DOHH2 (cell line): ENCODE measurements around the gene TUBB3.

Experiments used
- H3F3A ChIP-seq: fragments of 200-600 bp; sonication (generic), shearing (Covaris generic); 2 replicates; pipeline ENCODE4 v1.6.0; 2016; ENCODE audit warnings: antibody characterized with exemption, mild to moderate bottlenecking; ENCODE audit not compliant: control insufficient read depth, insufficient read depth
- H3K27ac ChIP-seq: fragments of 200-600 bp; sonication (generic); 2 replicates; pipeline ENCODE4 v1.5.1; 2014; ENCODE audit warnings: low read depth, mild to moderate bottlenecking, low read length, moderate library complexity
- H3K27me3 ChIP-seq: fragments of 200-600 bp; sonication (generic); 2 replicates; pipeline ENCODE4 v1.6.1; 2014; ENCODE audit warnings: mild to moderate bottlenecking, low read length, mixed read lengths; ENCODE audit not compliant: control insufficient read depth
- H3K36me3 ChIP-seq: fragments of 200-600 bp; sonication (generic); 2 replicates; pipeline ENCODE4 v1.6.1; 2014; ENCODE audit warnings: mild to moderate bottlenecking, low read length, moderate library complexity, mixed read lengths; ENCODE audit not compliant: control insufficient read depth
- H3K4me1 ChIP-seq: fragments of 200-600 bp; sonication (generic); 2 replicates; pipeline ENCODE4 v1.6.1; 2014; ENCODE audit warnings: mild to moderate bottlenecking, low read length, mixed read lengths; ENCODE audit not compliant: control insufficient read depth
- H3K4me2 ChIP-seq: fragments of 200-600 bp; sonication (generic); 2 replicates; pipeline ENCODE4 v1.6.0; 2014; ENCODE audit warnings: mild to moderate bottlenecking, low read length, moderate library complexity
- H3K4me3 ChIP-seq: fragments of 200-600 bp; sonication (generic); 2 replicates; pipeline ENCODE4 v1.5.1; 2014; ENCODE audit warnings: mild to moderate bottlenecking, low read length, mixed read lengths
- H3K79me2 ChIP-seq: fragments of 200-600 bp; sonication (generic); 2 replicates; pipeline ENCODE4 v1.6.1; 2014; ENCODE audit warnings: mild to moderate bottlenecking, low read length, mixed read lengths; ENCODE audit not compliant: control insufficient read depth
- H3K9me2 ChIP-seq: fragments of 200-600 bp; sonication (generic); replicated peaks from 2 replicates; pipeline ENCODE4 v1.6.1; 2014; ENCODE audit warnings: mild to moderate bottlenecking, low read length, mixed read lengths; ENCODE audit not compliant: control insufficient read depth
- H3K9me3 ChIP-seq: fragments of 200-600 bp; sonication (generic); 2 replicates; pipeline ENCODE4 v1.6.1; 2014; ENCODE audit warnings: antibody characterized with exemption, low read length, mixed read lengths; ENCODE audit not compliant: control insufficient read depth, insufficient read depth
- H4K20me1 ChIP-seq: fragments of 200-600 bp; sonication (generic); 2 replicates; pipeline ENCODE4 v1.6.0; 2014; ENCODE audit warnings: low read depth, mild to moderate bottlenecking, antibody characterized with exemption, low read length, moderate library complexity; ENCODE audit not compliant: control insufficient read depth, insufficient read depth
- CTCF ChIP-seq: fragments of 200-600 bp; sonication (generic); IDR thresholded peaks from one replicate; pipeline ENCODE4 v1.5.1; 2014; ENCODE audit warnings: antibody characterized with exemption, mild to moderate bottlenecking, low read depth, low read length; ENCODE audit not compliant: poor library complexity, severe bottlenecking
- EZH2phosphoT487 ChIP-seq: fragments of 200-600 bp; sonication (generic); IDR thresholded peaks from 2 replicates; pipeline ENCODE4 v1.6.1; 2017; ENCODE audit warnings: borderline replicate concordance, mild to moderate bottlenecking, antibody characterized with exemption, low read length, moderate library complexity, mixed read lengths

The TUBB3 gene

GRCh38 chr16:89962754-89963498 is 39.8 kb downstream of the TUBB3 start:
- peaks cover 44% of the 10 kb centered on the region for H3K79me2 ChIP-seq
- no peak overlapping the region for H3K4me3 ChIP-seq
- no peaks in the 10 kb centered on the region for H3K27me3 ChIP-seq
- peaks cover 39% of the 10 kb centered on the region for H3K4me1 ChIP-seq
- H3F3A ChIP-seq: peaks cover 47% of the 10 kb centered on the region
- no peaks in the 10 kb centered on the region for H3K9me3 ChIP-seq
- no peak overlapping the region for H3K27ac ChIP-seq
- peaks cover 27% of the 10 kb centered on the region for H4K20me1 ChIP-seq
- TF ChIP-seq EZH2phosphoT487: no peak
- no peak for TF ChIP-seq CTCF
- peaks cover 100% of the 10 kb centered on the region for H3K36me3 ChIP-seq
- no peaks in the 10 kb centered on the region for H3K9me2 ChIP-seq
- no peak overlapping the region for H3K4me2 ChIP-seq

GRCh38 chr16:89964201-89964600 is 41.1 kb downstream of the TUBB3 start:
- Histone ChIP-seq H3K27ac (no peak overlapping the region), H3K79me2 (peaks cover 32% of the 10 kb centered on the region), H3F3A (peaks cover 55% of the 10 kb centered on the region), H3K36me3 (peaks cover 89% of the 10 kb centered on the region), H3K4me2 (no peak overlapping the region), H3K4me3 (no peak overlapping the region), H4K20me1 (peaks cover 15% of the 10 kb centered on the region), H3K27me3 (no peaks in the 10 kb centered on the region), H3K9me2 (no peaks in the 10 kb centered on the region), H3K4me1 (peaks cover 44% of the 10 kb centered on the region), H3K9me3 (no peaks in the 10 kb centered on the region)
- no peak for TF ChIP-seq CTCF
- no peak for TF ChIP-seq EZH2phosphoT487

GRCh38 chr16:89965447-89966225 is 42.5 kb downstream of the TUBB3 start:
- H3K4me1 ChIP-seq: peaks cover 56% of the 10 kb centered on the region
- peaks cover 17% of the 10 kb centered on the region for H3K79me2 ChIP-seq
- TF ChIP-seq CTCF (no peak), EZH2phosphoT487 (no peak)
- H3K27ac ChIP-seq: no peak overlapping the region; the same call in 1 of the 2 replicates
- no peak overlapping the region for H3K4me2 ChIP-seq
- H4K20me1 ChIP-seq: peaks cover 7% of the 10 kb centered on the region; the same call in 1 of the 2 replicates
- H3K27me3 ChIP-seq: no peaks in the 10 kb centered on the region
- H3K9me3 ChIP-seq: no peaks in the 10 kb centered on the region
- no peak overlapping the region for H3K4me3 ChIP-seq
- peaks cover 75% of the 10 kb centered on the region for H3K36me3 ChIP-seq
- peaks cover 62% of the 10 kb centered on the region for H3F3A ChIP-seq
- no peaks in the 10 kb centered on the region for H3K9me2 ChIP-seq
